GM10248 (cell line): ENCODE measurements around the gene HAUS3.
"Not testable (repeated sequence)": the region's sequence is repeated elsewhere in the genome, so short reads cannot be mapped to it uniquely, and the experiment has no call there.

ENCODE experiments used
- CTCF ChIA-PET: fragments of 300-600 bp; sonication (Branson Sonifier 250); formaldehyde crosslinking; extraction: SDS; loops from one replicate; lab custom pipeline; 2021; ENCODE audit warnings: antibody characterized with exemption; lab: Yijun Ruan, JAX
- POLR2A ChIA-PET: fragments of 350-650 bp; sonication (Branson Sonifier 250); formaldehyde crosslinking; extraction: SDS; loops from one replicate; lab custom pipeline; 2020; ENCODE audit warnings: antibody characterized with exemption; lab: Yijun Ruan, JAX
- DNase-seq: peaks from one replicate; pipeline ENCODE4 v3.0.0; 2012; ENCODE audit errors: extremely low spot score
- TF ChIP-seq, protein P1 (sequence below): IDR thresholded peaks from 2 replicates; pipeline ENCODE4 v1.5.1; 2012; ENCODE audit warnings: mild to moderate bottlenecking, low read depth; ENCODE audit errors: extremely low read depth, missing control alignments, control extremely low read depth

HAUS3 gene

DNA sequence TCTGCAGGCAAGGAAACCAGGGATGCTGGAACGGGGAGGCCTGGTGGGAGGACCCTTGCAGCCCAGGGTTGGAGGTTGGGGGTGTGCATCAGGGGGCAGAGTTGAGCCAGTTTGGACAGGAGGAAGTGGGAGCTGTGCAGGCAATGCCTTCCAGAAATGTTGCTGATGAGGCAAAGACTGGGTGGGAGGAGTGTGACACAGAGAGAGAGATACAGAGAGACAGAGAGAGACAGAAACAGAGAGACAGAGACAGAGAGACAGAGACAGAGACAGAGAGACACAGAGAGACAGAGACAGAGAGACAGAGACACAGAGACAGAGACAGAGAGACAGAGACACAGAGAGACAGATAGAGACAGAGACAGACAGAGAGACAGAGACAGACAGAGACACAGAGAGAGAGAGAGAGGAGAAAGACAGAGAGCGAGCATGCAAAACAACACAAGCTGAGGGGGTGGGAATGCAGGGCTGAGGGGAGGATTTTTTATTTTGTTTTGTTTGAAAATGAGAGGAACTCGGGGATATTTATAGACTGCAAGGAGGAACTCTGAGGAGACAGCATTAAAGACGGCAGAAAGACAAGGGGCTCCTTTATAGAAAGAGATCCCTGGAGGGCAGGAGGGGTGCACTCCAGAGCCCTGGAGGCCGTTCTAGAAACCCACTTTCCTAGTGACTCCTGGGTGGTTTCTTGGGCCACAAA is 1.9 kb upstream of the HAUS3 start:
- peak; percentile 48 for DNase-seq
- CTCF ChIA-PET, result interaction anchor here (1.1 to 1.5 kb wide), 2 partner anchors 24 to 225 kb away, joined by 3 to 4 read pairs; partner anchors contain the start of gene RNF4
- POLR2A ChIA-PET, result no interaction called here
- TF ChIP-seq, protein P1, sequence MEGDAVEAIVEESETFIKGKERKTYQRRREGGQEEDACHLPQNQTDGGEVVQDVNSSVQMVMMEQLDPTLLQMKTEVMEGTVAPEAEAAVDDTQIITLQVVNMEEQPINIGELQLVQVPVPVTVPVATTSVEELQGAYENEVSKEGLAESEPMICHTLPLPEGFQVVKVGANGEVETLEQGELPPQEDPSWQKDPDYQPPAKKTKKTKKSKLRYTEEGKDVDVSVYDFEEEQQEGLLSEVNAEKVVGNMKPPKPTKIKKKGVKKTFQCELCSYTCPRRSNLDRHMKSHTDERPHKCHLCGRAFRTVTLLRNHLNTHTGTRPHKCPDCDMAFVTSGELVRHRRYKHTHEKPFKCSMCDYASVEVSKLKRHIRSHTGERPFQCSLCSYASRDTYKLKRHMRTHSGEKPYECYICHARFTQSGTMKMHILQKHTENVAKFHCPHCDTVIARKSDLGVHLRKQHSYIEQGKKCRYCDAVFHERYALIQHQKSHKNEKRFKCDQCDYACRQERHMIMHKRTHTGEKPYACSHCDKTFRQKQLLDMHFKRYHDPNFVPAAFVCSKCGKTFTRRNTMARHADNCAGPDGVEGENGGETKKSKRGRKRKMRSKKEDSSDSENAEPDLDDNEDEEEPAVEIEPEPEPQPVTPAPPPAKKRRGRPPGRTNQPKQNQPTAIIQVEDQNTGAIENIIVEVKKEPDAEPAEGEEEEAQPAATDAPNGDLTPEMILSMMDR, result peak; percentile 20

DNA sequence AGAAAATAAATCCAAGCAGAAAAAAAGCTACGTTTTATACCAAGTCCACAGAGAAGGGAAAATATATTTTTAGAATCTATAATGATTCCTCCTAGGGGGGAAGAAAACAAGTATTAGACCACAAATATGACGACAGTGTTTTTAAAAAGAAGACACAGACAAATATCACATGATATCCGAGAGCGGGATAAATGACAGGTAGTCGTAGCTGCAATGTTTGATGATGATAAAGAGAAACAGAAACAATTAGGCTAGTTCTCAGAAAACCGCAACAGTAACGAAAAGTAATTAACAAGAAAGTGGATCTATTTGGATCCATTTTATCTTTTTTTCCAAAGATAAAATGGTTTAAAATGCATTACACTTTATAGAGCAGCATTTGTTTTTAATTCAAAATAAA is 918 bp downstream of the HAUS3 start:
- ChIA-PET CTCF (interaction anchor here (1.0 to 1.8 kb wide), 3 partner anchors 17 to 174 kb away, joined by 3 to 6 read pairs (median 6); no protein-coding TSS in a partner anchor), POLR2A (no interaction called here)
- no peak for DNase-seq
- TF ChIP-seq, protein P1, result no peak

DNA sequence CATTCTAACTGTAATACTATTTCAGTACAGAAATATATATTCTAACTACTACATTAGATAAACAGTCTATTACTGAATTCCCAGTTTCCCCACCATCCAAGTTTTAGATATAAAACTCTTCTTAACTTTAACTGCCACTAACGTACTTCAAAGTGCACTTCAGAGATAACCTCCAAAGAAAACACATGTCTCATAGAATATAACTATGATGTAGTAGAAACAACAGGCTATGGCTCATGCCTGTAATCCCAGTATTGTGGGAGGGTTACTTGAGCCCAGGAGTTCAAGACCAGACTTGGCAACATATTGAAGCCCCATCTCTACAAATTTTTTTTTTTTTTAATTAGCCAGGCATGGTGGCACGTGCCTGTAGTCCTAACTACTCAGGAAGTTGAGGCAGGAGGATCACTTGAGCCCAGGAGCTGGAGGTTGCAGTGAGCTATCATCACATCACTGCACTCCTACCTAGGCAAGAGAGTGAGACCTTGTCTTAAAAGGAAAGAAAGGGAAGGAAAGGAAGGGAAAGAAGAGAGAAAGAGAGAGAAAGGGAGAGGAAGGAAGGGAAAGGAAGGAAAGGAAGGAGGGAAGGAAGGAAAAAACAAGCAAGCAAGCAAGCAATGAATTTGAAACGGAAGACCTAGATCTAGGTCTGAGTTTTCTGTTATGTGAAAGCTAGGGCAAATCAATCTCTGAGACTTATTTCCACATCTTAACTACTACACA is 4.8 kb downstream of the HAUS3 start:
- no peak for DNase-seq
- TF ChIP-seq, protein P1, result no peak
- ChIA-PET POLR2A (no interaction called here), CTCF (interaction anchor here (1.1 to 2.9 kb wide), 3 partner anchors 10 to 20 kb away, joined by 3 to 21 read pairs (median 4); no protein-coding TSS in a partner anchor)

DNA sequence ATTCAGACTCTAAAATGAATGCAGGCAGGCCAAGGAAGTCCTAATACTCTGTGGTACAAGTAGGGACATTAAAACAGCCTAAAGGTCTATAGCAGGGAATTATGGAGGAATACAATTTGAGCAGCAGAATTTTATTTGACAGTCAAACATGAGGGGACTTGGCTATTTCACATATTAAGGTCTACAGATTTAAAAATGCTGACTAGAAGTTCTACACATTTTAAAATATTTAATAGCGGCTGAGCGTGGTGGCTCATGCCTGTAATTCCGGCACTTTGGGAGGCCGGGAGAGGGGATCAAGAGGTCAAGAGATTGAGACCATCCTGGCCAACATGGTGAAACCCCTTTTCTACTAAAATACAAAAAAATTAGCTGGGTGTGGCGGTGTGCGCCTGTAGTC is 10.8 kb downstream of the HAUS3 start:
- DNase-seq, result no peak
- TF ChIP-seq, protein P1, result no peak
- ChIA-PET CTCF (interaction anchor here (2.8 kb wide), 1 partner anchor 10 kb away, joined by 19 read pairs; no protein-coding TSS in a partner anchor), POLR2A (no interaction called here)

DNA sequence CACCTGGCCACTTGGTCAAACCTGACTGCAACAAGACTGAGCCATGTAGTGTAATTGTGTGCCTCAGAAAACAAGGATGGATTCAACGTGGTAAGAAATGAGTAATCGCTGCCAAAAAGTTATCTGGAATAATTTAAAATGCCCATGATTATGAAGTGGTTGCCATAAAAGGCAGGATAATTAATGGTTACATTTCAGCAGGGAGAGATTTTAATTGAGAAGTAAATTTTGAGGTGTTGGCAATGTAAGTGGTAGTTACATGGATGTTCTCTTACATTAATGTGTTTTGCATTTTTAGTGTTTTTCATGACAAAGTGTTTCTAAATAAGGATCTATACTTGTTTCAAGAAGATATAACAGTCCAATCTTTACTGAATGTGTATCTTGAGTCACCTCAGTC is 15.7 kb downstream of the HAUS3 start:
- DNase-seq, result no peak
- ChIA-PET CTCF (interaction anchor here (1.1 kb wide), 2 partner anchors 18 to 239 kb away, joined by 3 read pairs; no protein-coding TSS in a partner anchor), POLR2A (no interaction called here)
- TF ChIP-seq, protein P1, result no peak

DNA sequence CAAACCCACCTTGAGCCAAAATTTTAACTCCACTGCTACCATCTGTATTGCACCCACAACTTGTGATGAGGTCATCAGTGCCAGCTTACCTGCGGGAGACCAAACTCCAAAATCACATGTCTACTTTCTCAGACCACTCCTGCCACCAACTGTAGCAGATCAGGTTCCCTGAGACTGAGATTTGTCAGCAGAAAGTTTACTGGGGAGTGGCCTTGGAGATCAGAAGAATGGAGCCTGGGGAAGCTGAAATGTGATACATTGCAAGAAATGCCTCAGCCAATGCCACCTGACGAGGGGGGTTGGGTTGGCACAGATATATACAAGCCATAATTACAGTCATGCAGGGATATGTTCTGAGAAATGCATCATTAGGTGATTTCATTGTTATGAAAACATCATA is 19.1 kb downstream of the HAUS3 start:
- CTCF ChIA-PET, result interaction anchor here (1.4 to 7.5 kb wide), 3 partner anchors 218 to 220 kb away, joined by 3 to 82 read pairs (median 12); no protein-coding TSS in a partner anchor
- TF ChIP-seq, protein P1, result no peak
- no peak for DNase-seq
- POLR2A ChIA-PET, result no interaction called here

DNA sequence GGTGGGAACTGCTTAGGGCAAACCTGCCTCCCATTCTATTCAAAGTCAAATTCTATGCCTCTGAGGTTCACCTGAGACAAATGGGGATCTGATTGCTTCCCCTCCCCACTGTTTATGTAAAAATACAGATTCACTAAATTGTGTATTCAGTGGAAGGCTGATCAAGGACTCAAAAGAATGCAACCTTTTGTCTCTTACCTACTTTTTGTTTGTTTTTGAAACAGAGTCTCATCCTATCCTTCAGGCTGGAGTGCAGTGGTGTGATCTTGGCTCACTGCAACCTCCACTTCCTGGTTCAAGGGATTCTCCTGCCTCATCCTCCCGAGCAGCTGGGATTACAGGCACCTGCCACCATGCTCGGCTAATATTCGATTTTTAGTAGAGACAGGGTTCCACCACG is 20.5 kb downstream of the HAUS3 start:
- CTCF ChIA-PET, result interaction anchor here (0.6 to 7.5 kb wide), 12 partner anchors 8 to 264 kb away, joined by 3 to 82 read pairs (median 8); partner anchors contain the start of genes CFAP99 and ZFYVE28
- DNase-seq, POLR2A ChIA-PET: not testable (repeated sequence)
